ENCODE results near the gene MLLT3. TPM values are rescaled to one million over a fixed set of nuclear protein-coding genes. Genes with fewer than 3 reads are reported as not detected.
A peak's percentile ranks its signal among the peaks of the same experiment; 100 is the strongest.

Gene MLLT3
- total RNA-seq, 1 donor from 2014 or later: 8.8 TPM

- H3K27me3 ChIP-seq: no peaks in the 10 kb centered on the region
- no peak overlapping the region for H3K27ac ChIP-seq
These were observed 13.7 kb downstream of the MLLT3 start for GRCh38 chr9:20608582-20608981.

GRCh38 chr9:20606652-20607051 lies 15.6 kb downstream of the MLLT3 start:
- peaks cover 41% of the 10 kb centered on the region for H3K4me1 ChIP-seq
- peak overlapping the region; percentile 27 for H3K27ac ChIP-seq
- intact Hi-C loops (cut with DNase I): no loop called here
- H3K36me3 ChIP-seq: no peaks in the 10 kb centered on the region
- no peak overlapping the region for H3K4me3 ChIP-seq
- no peaks in the 10 kb centered on the region for H3K9me3 ChIP-seq
- no peaks in the 10 kb centered on the region for H3K27me3 ChIP-seq
- no peak for TF ChIP-seq CTCF (IDR thresholded peaks at IDR 0.05)
- no peak for TF ChIP-seq POLR2A (IDR thresholded peaks at IDR 0.05)
- TF ChIP-seq POLR2AphosphoS5 (IDR thresholded peaks at IDR 0.05; ENCODE audit: insufficient read depth in 1 of 2, low read depth in 1 of 2): no peak
- DNase-seq (ENCODE audit: extremely low spot score in 2 of 2): no peak

More at GRCh38 chr9:20608582-20608981, 13.7 kb downstream of the MLLT3 start:
- intact Hi-C loops (cut with DNase I): no loop called here
- no peak for DNase-seq (ENCODE audit: extremely low spot score in 2 of 2)
- Histone ChIP-seq H3K36me3 (no peaks in the 10 kb centered on the region), H3K9me3 (no peaks in the 10 kb centered on the region), H3K4me1 (peaks cover 25% of the 10 kb centered on the region), H3K4me3 (no peak overlapping the region)
- TF ChIP-seq POLR2AphosphoS5 (IDR thresholded peaks at IDR 0.05; ENCODE audit: insufficient read depth in 1 of 2, low read depth in 1 of 2): no peak
- no peak for TF ChIP-seq CTCF (IDR thresholded peaks at IDR 0.05)
- no peak for TF ChIP-seq POLR2A (IDR thresholded peaks at IDR 0.05)

GRCh38 chr9:20604562-20604961 lies 17.7 kb downstream of the MLLT3 start:
- intact Hi-C loops (cut with DNase I): no loop called here
- Histone ChIP-seq H3K4me1 (peaks cover 35% of the 10 kb centered on the region), H3K36me3 (no peaks in the 10 kb centered on the region), H3K4me3 (peak overlapping the region; percentile 10 to 17), H3K27ac (peak overlapping the region; percentile 65), H3K9me3 (no peaks in the 10 kb centered on the region), H3K27me3 (no peaks in the 10 kb centered on the region)
- TF ChIP-seq CTCF (IDR thresholded peaks at IDR 0.05) (no peak), POLR2AphosphoS5 (IDR thresholded peaks at IDR 0.05; ENCODE audit: insufficient read depth in 1 of 2, low read depth in 1 of 2) (peak in 1 of 2 donors; percentile 11)
- DNase-seq (ENCODE audit: extremely low spot score in 2 of 2): no peak

- TF ChIP-seq POLR2AphosphoS5 (IDR thresholded peaks at IDR 0.05; ENCODE audit: insufficient read depth in 1 of 2, low read depth in 1 of 2) (no peak), POLR2A (IDR thresholded peaks at IDR 0.05) (no peak), CTCF (IDR thresholded peaks at IDR 0.05) (no peak)
- Histone ChIP-seq H3K9me3 (no peaks in the 10 kb centered on the region), H3K4me1 (peaks cover 35% of the 10 kb centered on the region), H3K36me3 (no peaks in the 10 kb centered on the region), H3K4me3 (no peak overlapping the region), H3K27ac (peak overlapping the region; percentile 25), H3K27me3 (no peaks in the 10 kb centered on the region)
- no peak for DNase-seq (ENCODE audit: extremely low spot score in 2 of 2)
- intact Hi-C loops (cut with DNase I): no loop called here
These were observed 18.6 kb downstream of the MLLT3 start for GRCh38 chr9:20603524-20604268.

- no peaks in the 10 kb centered on the region for H3K9me3 ChIP-seq
- peaks cover 42% of the 10 kb centered on the region for H3K4me1 ChIP-seq
- no peaks in the 10 kb centered on the region for H3K36me3 ChIP-seq
- no peaks in the 10 kb centered on the region for H3K27me3 ChIP-seq
- no peak overlapping the region for H3K27ac ChIP-seq
- intact Hi-C loops (cut with DNase I): no loop called here
- no peak overlapping the region for H3K4me3 ChIP-seq
- no peak for DNase-seq (ENCODE audit: extremely low spot score in 2 of 2)
- TF ChIP-seq POLR2AphosphoS5 (IDR thresholded peaks at IDR 0.05; ENCODE audit: insufficient read depth in 1 of 2, low read depth in 1 of 2) (no peak), CTCF (IDR thresholded peaks at IDR 0.05) (no peak)
These were observed 21.0 kb downstream of the MLLT3 start for GRCh38 chr9:20601292-20601691.

Measured in vagina (tissue), 2 donors.